Muscle of back (tissue), 11 donors: ENCODE data around the gene RAB11FIP2. TPM values are rescaled to one million over a fixed set of nuclear protein-coding genes. Genes with fewer than 3 reads are reported as not detected.

Source experiments
- DNase-seq, 3 donors: peaks; one replicate each; pipeline versions ENCODE4 v3.0.0 to v3.0.0-alpha.2; 2013
- polyA plus RNA-seq, 10 donors: library from polyadenylated mRNA; unstranded; fragments of 120-200 nt; gene quantifications; one replicate each; pipeline ENCODE4 v1.2.1, GENCODE V29; 2013; ENCODE audit not compliant: insufficient read length in 10 of 10

Gene RAB11FIP2
- polyA plus RNA-seq, 10 donors = 19.4 to 26.2 (median 22.3) TPM

DNA sequence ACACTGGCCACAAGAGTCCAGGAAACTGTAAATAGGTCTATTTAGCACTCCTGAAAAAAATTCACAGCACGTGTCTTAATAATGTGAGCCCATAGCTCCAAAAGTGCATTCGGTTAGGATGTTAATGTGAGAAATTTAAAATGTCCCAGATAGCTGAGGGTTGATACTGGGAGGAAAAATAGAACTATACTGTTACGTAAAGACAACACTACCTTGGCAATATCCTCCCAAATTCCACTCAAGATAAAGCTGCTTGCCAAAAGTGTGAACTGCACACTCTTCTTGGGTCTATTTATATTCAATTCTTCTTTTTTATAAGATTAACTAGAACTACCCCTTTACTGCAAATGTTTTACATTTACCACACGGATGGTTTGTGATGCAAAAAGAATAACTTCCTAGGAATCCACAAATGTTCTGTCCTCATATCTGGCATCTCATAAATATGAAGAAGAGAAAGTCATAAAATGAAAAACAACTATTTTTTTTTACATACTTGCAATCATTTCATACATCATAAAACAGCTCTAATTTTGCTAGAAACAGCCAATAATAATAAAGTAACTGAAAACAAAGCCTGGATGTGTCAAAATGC lies 10.4 kb downstream of the RAB11FIP2 start:
- DNase-seq = no peak

DNA sequence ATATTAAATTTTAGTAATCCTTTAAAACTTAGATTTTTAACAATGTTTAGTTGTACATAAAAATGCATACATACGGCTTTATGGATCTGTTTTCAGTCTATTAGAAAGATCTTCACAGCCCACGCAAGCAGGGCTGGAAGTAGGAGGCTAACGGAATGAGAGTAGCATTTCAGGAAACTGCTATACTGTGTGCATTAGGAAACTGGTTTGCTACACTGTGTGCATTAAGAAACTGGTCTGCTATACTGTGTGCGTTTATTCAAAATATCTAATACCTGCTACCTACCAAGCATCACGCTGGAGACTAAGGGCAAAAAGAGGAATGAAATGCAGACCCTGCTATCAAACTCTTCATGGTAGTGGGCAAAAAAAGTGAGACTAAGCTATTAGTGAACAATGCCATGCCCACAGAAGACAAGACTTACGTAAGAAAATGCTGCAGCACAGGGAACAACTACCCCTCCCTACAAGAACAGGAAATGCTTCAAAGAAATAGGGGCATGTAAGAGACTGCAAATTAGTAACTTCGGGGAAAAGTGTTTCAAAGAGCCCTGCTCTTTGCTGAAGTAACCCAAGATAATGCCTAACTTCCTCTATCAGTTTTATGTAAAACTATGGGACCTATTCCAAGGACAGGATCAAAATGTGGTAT lies 11.3 kb downstream of the RAB11FIP2 start:
- DNase-seq = no peak

DNA sequence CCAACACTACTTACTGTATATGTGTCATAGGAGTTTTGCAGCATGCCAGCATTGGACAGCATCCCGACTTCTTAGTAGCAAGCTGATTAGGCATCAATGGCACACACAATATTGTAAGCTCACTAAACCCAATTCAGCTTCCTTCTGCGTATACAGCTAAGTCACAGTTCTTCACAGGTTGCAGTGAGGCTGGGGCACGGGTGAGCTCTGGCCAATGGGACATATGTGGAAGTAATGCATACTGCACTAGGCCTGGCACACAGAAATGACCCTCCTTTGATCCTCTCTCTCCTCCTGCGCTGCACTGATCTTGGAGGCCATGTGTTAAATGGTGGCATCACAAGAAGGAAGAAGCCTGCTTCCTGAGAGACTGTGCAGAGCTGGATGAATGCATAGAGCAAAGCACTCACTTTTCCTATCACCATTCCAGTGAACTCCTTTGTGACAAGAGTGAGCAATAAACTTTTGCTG lies 11.9 kb downstream of the RAB11FIP2 start:
- DNase-seq = no peak

DNA sequence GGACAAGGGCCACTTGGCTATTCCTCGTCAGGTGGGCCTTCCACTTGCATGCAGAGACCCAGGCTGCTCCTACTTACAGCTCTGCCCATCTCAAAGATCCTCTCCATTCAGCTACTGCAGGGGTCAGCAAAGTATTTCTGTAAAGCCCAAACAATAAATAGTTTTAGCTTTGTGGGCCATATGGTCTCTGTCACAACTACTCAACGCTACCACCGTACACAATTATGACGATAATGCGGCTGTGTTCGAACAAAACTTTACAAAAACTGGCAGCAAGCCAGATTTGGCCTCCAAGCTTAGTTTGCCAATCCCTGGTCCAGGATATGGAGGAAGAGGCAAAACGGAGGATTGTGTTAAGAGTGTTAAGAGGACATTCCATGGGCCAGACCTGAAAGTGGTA lies 12.8 kb downstream of the RAB11FIP2 start:
- DNase-seq = no peak

DNA sequence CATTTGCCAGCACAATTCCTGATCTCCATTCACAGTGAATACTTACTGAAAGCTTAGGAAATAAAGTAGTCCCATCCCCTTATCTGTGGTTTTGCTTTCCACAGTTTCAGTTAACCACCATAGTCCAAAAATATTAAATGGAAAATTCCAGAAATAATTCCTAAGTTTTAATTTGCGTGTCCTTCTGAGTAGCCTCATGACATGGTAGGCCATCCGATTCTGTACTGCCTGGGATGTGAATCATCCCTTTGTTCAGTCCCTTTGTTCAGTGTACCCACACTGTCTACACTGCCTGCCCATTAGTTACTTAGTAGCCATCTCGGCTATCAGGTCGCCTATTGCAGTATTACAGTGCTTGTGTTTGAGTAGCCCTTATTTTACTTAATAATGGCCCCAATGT lies 14.2 kb downstream of the RAB11FIP2 start:
- no peak for DNase-seq

DNA sequence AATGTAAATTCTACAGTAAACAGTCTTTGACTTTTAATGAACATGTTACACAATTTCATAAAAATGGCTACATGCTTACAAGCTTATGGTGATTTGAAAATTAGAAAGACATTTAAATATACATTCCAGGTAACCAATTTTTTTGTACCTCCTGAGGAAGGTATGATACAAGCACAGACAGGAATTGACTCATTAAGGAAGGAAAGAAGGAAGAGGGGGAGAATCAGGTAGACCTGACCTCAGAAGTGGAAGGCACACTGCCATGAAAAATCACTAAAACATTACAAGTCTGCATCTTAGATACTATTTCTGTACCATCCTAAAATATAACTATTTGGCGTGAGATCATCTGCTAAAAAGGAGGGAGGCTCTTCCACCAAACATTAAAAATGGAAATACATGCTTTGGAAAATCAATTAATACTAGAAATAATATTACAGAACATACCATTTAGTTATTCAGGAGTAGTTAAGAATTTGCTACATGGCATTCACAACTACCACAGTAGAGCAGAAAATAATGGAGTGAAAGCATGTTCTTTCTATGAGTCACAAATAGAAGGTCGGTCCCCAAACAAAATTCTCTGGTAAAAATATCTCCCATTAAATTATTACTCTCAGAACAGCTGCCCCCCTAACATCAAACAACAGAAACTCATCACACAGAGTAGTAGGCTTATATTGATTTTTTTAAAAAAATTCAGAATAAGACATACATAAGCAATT lies 15.2 kb downstream of the RAB11FIP2 start:
- no peak for DNase-seq

DNA sequence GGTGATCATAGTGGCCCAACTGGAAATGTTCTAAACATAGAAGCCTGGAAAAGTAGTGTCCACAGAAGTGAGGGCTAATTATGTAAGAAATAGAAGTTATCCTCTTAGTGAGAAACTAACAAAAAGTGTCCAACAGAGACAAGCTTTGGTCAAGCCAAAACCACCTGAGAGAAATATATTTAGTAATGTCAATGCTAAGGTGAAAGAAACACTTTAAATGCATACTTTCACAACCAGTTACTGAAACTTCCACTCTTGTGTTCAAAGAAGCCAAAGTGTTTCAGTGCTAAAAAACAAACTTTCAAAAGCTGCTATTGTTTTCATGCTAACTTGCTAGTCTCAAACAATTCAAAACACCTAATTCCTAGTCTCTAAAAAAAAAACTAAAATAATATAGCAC lies 18.1 kb downstream of the RAB11FIP2 start:
- no peak for DNase-seq

DNA sequence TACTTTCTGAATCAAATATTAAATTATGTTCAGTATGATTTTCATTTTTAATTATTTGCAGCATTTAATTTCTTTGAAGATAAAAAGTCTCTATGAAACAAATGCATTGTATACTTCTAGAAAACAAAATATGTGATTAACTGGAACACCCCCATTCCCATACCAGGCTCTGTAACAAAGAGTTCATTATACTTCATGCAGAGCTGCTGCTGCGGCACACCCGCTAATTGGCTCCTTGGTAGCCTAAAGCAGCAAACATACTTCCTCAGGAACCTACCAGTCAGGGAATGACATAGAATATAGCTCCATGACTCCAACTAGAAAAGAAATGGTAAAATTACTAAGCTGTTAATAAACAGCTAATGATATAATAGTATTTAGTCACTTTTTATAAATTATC lies 19.3 kb downstream of the RAB11FIP2 start:
- DNase-seq = no peak

DNA sequence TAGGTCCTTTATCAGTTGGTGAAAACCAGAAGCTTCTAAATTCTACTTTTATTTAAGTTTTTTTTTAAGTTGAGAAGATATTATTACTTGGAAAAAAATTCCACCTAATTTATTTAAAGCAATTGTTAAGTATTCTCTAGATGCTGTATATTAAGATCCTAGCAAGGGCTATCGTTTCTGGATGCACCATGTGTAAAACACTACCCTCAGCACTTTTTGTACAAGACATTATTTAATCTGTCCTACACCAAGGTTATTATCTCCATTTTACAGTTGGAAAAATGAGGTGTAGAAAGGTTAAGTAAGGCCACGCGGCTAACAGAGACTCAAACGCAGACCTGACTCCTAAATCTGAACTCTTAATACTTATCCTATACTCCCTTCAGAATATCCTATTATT lies 19.8 kb downstream of the RAB11FIP2 start:
- no peak for DNase-seq

DNA sequence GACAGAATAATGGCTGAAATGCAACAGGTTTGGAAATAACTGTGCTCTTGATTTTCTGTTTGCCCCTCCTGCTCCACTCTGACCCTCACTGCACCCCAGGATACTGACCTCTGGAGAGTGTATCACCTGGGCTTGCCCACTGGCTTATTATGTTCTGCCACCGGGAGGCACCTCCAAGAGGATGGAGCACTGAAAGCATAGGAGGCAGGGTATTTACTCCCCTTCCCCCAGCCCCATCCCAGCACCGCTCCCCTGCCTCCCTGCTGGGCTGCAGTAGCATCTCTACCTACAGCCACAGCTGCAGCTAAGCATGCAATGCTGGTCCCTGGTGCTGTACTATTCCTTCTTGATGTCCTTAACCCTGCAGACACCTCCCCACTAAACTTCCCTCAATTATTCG lies 26.4 kb downstream of the RAB11FIP2 start:
- no peak for DNase-seq

DNA sequence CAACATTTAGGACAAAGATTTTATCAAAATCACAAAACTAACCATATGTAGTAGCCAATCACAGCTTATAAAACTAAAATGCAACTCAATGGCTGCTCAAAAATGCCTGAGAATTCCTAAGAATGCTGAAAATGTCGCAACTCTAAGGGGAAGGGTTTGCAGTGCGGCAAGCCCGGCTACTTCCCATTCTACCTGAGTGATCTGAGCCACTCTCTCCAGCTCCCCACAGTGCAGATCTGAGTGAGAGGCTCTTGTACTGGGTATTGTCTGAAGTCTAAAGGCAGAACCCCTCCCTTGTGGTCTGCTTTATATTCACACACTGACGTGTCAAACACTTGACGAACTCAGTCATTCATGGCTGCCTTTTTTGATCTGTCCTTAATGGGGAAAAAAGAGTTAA lies 28.9 kb downstream of the RAB11FIP2 start:
- no peak for DNase-seq

DNA sequence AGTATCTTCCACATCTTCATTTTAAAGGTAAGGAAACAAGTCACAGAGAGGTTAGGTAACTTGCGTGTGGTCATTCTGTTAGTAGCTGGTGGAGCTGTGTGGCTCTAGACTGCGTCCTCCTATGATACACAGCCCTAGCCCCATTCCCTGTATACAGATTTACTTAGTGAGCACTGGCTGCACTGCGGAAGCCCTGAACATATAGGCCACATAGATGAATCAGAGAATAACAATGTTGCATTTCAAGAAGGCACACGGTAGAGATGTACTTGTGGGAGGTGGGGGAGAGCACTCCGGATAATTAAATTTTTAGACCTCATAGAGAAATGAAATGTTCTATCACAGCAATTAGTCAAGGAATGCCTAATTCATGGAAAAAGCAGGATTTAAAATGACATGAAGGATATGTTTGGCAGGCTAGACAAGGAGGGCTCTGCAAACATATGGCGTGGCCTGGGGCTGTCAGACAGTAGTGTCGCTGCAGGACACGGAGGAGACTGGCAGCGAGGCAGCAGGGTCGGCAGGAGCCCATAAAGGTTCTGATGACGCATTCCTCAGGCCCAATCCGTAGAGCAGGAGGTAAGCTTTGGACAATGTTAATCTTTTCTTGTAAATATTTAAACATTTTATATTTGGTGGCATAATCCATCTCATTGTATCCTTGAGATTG lies 29.5 kb downstream of the RAB11FIP2 start:
- DNase-seq = no peak

DNA sequence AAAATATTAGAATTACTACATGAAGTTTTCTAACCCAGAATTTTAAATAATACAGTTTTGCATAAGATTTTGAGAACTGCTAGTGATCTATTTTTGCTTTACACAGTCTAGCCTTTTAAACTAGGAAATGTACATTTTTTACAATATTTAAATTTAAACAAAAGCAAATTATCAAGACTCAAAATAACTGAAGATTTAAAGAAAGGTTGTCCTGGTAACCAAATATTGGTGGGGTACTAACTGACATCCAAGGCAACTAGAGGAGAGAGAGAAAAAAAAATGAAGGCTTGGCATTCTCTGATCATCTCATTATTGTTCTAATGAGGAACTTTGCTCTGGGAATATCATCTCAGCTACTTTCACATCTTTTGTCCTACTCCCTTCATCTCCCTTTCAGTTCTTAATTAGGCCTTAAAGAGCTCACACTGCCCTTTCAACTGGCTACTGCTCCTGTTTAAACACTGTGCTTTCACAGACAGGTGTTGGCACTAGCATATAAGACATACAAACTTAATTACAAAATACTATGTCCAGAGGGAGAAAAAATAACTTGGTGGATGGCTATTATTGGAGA lies 33.7 kb downstream of the RAB11FIP2 start:
- no peak for DNase-seq

DNA sequence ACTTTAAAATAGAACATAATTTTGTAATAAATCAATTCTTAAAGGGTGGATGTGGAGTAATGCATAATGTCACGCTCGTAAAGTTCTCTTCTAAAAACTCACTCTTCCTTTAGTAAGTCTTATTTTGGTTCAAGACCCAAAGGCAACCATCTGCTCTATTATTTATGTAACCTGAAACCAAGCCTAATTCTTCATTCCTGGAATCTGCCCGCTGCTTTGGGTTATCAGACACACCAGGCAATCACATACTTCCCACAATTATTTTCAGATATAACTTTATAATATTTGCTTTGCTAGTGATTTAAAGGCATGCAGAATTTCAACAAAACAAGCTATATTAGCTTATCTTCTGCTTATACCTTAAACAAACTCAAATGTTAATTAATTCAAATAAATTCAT lies 39.0 kb downstream of the RAB11FIP2 start:
- DNase-seq = no peak

DNA sequence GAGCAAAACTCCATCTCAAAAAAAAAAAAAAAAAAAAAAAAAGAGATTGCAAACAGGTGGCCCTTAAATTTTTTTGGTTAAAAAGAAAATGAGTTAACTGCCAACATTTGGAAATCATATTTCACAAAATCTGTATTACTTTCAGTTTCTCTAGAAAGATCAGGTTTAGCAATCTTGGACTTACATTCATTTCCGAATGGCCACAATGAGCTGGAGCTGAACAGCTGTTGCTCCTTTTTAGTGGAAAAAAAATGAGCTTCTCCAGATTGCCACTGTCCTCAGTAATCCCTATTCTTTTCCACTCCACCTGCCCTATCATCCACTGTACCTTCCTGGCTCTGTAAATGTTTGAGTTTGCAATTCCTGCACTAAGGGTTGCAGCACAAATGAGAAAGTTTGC lies 43.6 kb downstream of the RAB11FIP2 start:
- DNase-seq = peak in 2 of 3 donors; percentile 4 to 28

DNA sequence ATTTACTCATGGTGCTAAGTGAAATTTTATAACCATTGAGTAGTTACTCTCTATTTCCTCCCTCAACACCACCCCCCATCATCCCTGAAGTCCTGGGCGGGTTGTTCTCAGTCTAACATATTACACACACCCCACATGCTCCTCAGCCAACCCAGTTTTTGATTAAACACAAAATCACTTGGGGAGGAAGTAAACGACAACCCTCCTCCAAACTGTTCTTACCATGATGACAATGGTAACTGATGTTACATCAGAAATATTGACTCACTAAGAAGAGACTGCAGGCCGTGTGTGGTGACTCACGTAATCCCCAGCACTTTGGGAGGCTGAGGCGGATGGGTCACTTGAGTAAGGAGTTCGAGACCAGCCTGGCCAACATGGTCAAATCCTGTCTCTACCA lies 44.2 kb downstream of the RAB11FIP2 start:
- DNase-seq = peak in 1 of 3 donors; percentile 63

DNA sequence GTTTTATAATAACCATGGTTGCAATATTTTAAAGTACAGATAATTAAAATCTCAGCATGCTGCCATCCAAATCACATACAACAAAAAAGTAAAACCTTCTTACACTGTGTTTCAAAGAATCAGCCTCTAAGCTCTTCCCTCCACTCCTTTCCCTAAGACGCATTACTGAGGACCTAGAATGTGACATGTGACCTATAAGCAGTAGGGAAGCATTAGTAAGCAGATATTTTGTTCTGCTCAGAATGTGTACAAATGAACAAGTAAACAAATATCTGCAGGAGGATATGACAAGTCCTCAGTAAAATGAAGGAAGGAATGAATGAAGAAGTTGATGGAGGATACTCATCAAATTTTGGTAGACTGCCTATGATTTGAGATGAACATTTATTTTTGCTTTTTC lies 49.1 kb downstream of the RAB11FIP2 start:
- no peak for DNase-seq

DNA sequence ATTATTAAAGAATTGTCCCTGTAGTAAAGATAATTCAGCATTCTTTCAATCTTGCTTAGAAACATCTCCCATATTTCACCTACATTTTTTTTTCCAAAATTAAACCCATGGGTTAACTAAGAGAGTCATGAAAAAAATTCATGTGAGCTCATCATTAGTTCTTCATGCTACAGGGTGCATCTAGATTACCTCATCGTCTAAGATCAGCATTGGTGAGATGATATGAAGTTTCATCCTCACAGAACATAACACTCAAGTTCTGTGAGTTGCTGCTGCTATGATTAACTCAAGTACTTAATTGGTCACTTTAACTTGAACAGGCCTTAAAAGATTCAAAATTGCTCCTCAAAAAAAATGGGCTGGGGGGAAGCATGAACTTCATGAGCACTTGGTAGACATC lies 50.0 kb downstream of the RAB11FIP2 start:
- DNase-seq = no peak

DNA sequence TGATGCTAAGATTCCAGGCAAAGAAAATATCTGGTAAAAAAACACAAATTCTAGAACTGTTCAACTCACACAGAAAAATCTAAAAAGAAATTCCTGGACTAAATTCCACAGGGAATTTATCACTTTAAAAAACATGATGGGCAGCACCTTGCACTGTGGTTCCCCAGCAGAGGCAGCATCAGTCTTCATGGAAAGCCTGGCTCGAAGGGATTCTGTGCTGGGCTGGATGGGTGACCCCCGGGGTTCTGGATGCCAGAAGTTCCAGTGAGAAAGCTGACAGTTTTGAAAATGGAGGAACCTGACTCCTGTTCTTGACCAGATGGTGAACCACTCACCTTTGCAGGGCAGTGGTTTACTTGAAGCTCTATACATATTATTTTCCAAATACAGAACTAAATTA lies 52.0 kb downstream of the RAB11FIP2 start:
- no peak for DNase-seq

DNA sequence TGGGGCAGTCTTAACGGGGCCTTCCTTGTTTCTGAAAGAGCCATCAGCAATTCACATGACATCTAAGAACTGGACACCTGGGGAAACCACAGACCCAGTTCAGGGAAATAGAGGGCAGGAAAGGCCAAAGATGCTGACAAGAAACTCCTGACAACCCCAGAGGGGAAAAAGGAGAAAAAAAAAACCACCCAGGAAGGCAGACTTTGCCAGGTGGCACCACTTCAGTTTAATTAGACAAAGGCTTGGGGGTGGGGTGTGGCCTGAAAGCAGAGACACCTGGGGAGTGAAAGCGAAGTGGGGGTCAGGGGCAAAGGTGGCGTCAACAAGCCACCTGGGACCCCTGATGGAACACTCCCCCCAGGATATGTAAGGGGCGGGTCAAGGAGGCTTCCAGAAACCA lies 53.6 kb downstream of the RAB11FIP2 start:
- DNase-seq = no peak

DNA sequence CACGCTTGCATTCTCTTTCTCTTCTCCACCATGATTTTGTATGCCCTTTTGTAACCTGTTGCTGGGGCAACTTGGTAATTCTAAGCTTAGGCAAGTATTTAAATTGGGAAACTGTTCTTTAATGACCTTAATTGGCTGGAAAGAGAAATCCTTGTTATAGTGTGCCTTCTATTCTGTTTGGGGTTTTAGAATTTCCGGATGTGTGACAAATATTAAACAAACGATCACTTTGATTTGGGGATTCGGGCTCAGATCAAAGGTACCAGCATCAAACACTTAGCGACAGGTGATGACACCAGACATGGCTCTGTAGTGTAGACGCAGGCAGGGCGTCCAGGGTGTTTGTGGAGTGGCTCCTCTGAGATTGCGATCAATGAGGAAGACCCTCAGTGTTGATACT lies 55.0 kb downstream of the RAB11FIP2 start:
- no peak for DNase-seq

DNA sequence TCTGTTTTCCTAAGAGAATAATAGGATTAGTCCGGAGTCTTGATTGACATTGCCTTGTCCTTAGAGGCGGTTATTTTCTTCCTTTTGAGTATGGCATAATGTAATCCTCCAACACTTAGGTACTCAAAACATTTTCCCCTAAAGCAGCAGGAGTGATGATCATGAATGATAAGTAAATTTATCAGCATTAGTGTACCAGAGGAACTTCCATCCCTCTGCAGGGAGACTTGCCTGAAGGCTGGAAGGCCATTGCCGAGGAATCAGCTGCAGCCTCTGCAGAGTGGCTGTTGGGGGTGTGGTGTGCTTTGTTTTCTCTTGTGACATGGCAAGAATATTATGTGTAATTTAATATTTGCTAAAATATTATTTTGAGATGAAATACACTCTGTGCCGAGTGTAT lies 56.8 kb downstream of the RAB11FIP2 start:
- no peak for DNase-seq
